ENCODE measurements around the gene BLTP3A. TPM values are rescaled to one million over a fixed set of nuclear protein-coding genes. Genes with fewer than 3 reads are reported as not detected.
A peak's percentile ranks its signal among the peaks of the same experiment; 100 is the strongest.

Gene BLTP3A
- total RNA-seq, 2 donors from 2014 or later: 10.1 to 12.9 TPM

- TF ChIP-seq POLR2A (IDR thresholded peaks at IDR 0.05): no peak
- Histone ChIP-seq H3K4me1 (peaks cover 50% of the 10 kb centered on the region), H3K4me3 (no peak overlapping the region), H3K36me3 (replicated peaks in 1 of 2; ENCODE audit: insufficient read depth in 1 of 2, low read depth in 2 of 2) (no peaks in the 10 kb centered on the region), H3K27me3 (no peaks in the 10 kb centered on the region), H3K27ac (no peak overlapping the region), H3K9me3 (no peaks in the 10 kb centered on the region)
- no peak for DNase-seq
- intact Hi-C loops (cut with DNase I): no loop called here
- no peak for ATAC-seq
- WGBS, 2 donors: 83 to 88% methylated on average over 10 of the region's 10 CpGs
Measured at GRCh38 chr6:34810017-34810882, 18.4 kb downstream of the BLTP3A start.

DNA sequence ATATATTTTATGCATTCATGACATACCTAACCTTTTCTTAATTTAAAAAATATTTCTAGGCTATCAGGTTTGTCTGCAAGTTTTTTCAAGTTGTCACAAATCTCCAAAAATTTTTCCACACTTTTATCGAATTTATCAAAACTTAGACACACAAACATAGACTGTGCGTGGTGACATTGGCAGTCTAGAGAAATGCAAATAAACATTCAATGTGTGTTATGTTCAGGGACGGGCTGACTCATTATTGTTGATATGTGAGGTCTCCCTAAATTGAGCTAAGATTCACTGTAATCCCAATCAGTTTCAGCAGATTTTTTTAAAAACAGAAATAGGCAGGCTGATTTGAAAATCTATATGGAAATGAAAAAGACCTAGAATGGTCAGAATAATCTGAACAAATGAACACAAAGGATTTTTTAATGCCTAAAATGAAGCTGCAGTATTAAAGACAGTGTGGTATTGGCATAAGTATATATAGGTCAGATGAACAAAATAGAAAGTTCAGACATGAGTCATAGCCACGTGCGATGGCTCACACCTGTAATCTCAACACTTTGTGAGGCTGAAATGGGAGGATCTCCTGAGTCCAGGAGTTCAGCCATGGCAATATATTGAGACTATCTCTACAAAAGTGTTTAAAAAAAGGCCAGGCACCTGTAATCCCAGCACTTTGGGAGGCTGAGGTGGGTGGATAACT is 19.2 kb downstream of the BLTP3A start:
- DNase-seq: peak; percentile 29 to 68 (median 47)

GRCh38 chr6:34813028-34813713 is 21.3 kb downstream of the BLTP3A start:
- H3K4me1 ChIP-seq: peaks cover 49% of the 10 kb centered on the region
- ATAC-seq (no peak), DNase-seq (no peak)
- H3K27me3 ChIP-seq: no peaks in the 10 kb centered on the region
- TF ChIP-seq POLR2A (IDR thresholded peaks at IDR 0.05) (no peak), CTCF (IDR thresholded peaks at IDR 0.05) (no peak)
- no peak overlapping the region for H3K4me3 ChIP-seq
- H3K27ac ChIP-seq: peak overlapping the region in 1 of 4 donors; percentile 29
- no peaks in the 10 kb centered on the region for H3K36me3 ChIP-seq (replicated peaks in 1 of 2; ENCODE audit: insufficient read depth in 1 of 2, low read depth in 2 of 2)
- intact Hi-C loops (cut with DNase I): no loop called here
- WGBS, 2 donors: 50 to 51% methylated on average over 3 of the region's 3 CpGs
- H3K9me3 ChIP-seq: no peaks in the 10 kb centered on the region

More for the DNA sequence above, 19.2 kb downstream of the BLTP3A start:
- no peak overlapping the region for H3K4me3 ChIP-seq
- intact Hi-C loops (cut with DNase I): no loop called here
- peak overlapping the region; percentile 9 to 50 (median 40) for H3K27ac ChIP-seq
- peaks cover 55% of the 10 kb centered on the region for H3K4me1 ChIP-seq
- TF ChIP-seq CTCF (IDR thresholded peaks at IDR 0.05) (no peak), POLR2A (IDR thresholded peaks at IDR 0.05) (no peak)
- no peaks in the 10 kb centered on the region for H3K27me3 ChIP-seq
- H3K9me3 ChIP-seq: no peaks in the 10 kb centered on the region
- no peaks in the 10 kb centered on the region for H3K36me3 ChIP-seq (replicated peaks in 1 of 2; ENCODE audit: insufficient read depth in 1 of 2, low read depth in 2 of 2)
- ATAC-seq: peak; percentile 83
- WGBS, 2 donors: 32 to 34% methylated on average over 5 of the region's 5 CpGs

GRCh38 chr6:34816635-34817301 is 24.9 kb downstream of the BLTP3A start:
- TF ChIP-seq CTCF (IDR thresholded peaks at IDR 0.05) (no peak), POLR2A (IDR thresholded peaks at IDR 0.05) (no peak)
- no peaks in the 10 kb centered on the region for H3K27me3 ChIP-seq
- intact Hi-C loops (cut with DNase I): no loop called here
- no peaks in the 10 kb centered on the region for H3K9me3 ChIP-seq
- H3K4me1 ChIP-seq: peaks cover 37% of the 10 kb centered on the region
- DNase-seq: no peak
- WGBS, 2 donors: 64 to 67% methylated on average over 5 of the region's 5 CpGs
- peak overlapping the region in 1 of 4 donors; percentile 12 for H3K27ac ChIP-seq
- ATAC-seq: no peak
- no peaks in the 10 kb centered on the region for H3K36me3 ChIP-seq (replicated peaks in 1 of 2; ENCODE audit: insufficient read depth in 1 of 2, low read depth in 2 of 2)
- H3K4me3 ChIP-seq: no peak overlapping the region

Measured in body of pancreas (tissue), 4 donors.